HG03060 (cell line): ENCODE measurements around the gene PIKFYVE.
A peak's percentile ranks its signal among the peaks of the same experiment; 100 is the strongest.
"Not testable (repeated sequence)": the region's sequence is repeated elsewhere in the genome, so short reads cannot be mapped to it uniquely, and the experiment has no call there.

Source experiments
- ATAC-seq: cut with Tn5 transposase; IDR thresholded peaks from one replicate; pipeline ENCODE4 v1.9.1; 2021; ENCODE audit warnings: low read depth, moderate number of reproducible peaks; ENCODE audit not compliant: unreplicated experiment

Gene PIKFYVE

GRCh38 chr2:208356846-208357574 is 91.0 kb downstream of the PIKFYVE start:
- no peak for ATAC-seq

GRCh38 chr2:208358758-208359631 is 92.9 kb downstream of the PIKFYVE start:
- ATAC-seq, result no peak

GRCh38 chr2:208359632-208359986 is 93.6 kb downstream of the PIKFYVE start:
- ATAC-seq, result no peak

GRCh38 chr2:208360259-208361076 is 94.4 kb downstream of the PIKFYVE start:
- ATAC-seq, result no peak

- ATAC-seq, result no peak
These were observed 95.0 kb downstream of the PIKFYVE start for GRCh38 chr2:208361077-208361441.

GRCh38 chr2:208363485-208363884 is 97.4 kb downstream of the PIKFYVE start:
- ATAC-seq, result peak; percentile 64

- ATAC-seq, result peak; percentile 38
These were observed 100.4 kb downstream of the PIKFYVE start for GRCh38 chr2:208366215-208367127.

GRCh38 chr2:208369091-208369490 is 103.0 kb downstream of the PIKFYVE start:
- no peak for ATAC-seq

GRCh38 chr2:208370881-208371633 is 105.0 kb downstream of the PIKFYVE start:
- ATAC-seq, result no peak

GRCh38 chr2:208371634-208371935 is 105.5 kb downstream of the PIKFYVE start:
- ATAC-seq, result no peak

GRCh38 chr2:208373460-208374089 is 107.5 kb downstream of the PIKFYVE start:
- ATAC-seq, result peak; percentile 49

- no peak for ATAC-seq
These were observed 109.5 kb downstream of the PIKFYVE start for GRCh38 chr2:208375491-208376068.

- not testable (repeated sequence) for ATAC-seq
These were observed 111.3 kb downstream of the PIKFYVE start for GRCh38 chr2:208377344-208377860.

GRCh38 chr2:208379192-208379591 is 113.1 kb downstream of the PIKFYVE start:
- ATAC-seq, result no peak

- no peak for ATAC-seq
These were observed 118.6 kb downstream of the PIKFYVE start for GRCh38 chr2:208384637-208385036.

- ATAC-seq, result no peak
These were observed 120.5 kb downstream of the PIKFYVE start for GRCh38 chr2:208386541-208386940.

- no peak for ATAC-seq
These were observed 123.9 kb downstream of the PIKFYVE start for GRCh38 chr2:208389940-208390339.

- no peak for ATAC-seq
These were observed 126.2 kb downstream of the PIKFYVE start for GRCh38 chr2:208392300-208392699.
